ENCODE data around the gene PHF21A. TPM values are rescaled to one million over a fixed set of nuclear protein-coding genes. Genes with fewer than 3 reads are reported as not detected.

The PHF21A gene
- total and polyA plus RNA-seq, 2 donors (not counting 3 experiments of a cell fraction or from before 2014, with no cell fraction given) = 14.1 to 30.5 TPM

DNA sequence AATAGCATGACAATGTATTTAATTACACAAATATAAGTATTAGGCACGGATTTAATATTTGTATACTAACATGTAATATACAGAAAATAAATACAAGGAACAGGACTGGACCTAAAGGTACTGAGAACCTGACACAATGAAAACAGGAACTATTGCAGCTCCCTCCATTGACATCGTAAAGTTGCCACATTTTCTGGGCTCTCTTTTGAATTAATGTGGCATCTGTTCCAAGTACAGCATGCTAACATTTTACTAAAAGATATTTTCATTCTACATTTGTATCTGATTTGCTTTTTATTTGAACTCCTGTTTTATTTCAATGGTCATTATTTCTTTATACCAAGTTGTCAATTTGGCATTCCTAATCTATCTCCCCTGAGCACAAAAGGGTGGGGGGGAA is 15.3 kb downstream of the PHF21A start:
- no peaks in the 10 kb centered on the region for H3K9me1 ChIP-seq (replicated peaks; ENCODE audit: control insufficient read depth, extremely low read depth, insufficient read depth, low read length)

More for the DNA sequence above, 15.3 kb downstream of the PHF21A start:
- Histone ChIP-seq H3K4me1 (ENCODE audit: control insufficient read depth, extremely low read depth, insufficient read depth, low read length) (peaks cover 5% of the 10 kb centered on the region), H4K20me1 (replicated peaks; ENCODE audit: control insufficient read depth, extremely low read depth, insufficient read depth, low read length) (no peaks in the 10 kb centered on the region), H3K9me3 (replicated peaks; ENCODE audit: control insufficient read depth, insufficient read depth, low read length) (no peaks in the 10 kb centered on the region), H2AFZ (ENCODE audit: low read depth, low read length) (no peak overlapping the region), H3K27me3 (ENCODE audit: control insufficient read depth in 2 of 2, insufficient read depth in 2 of 2, low read length in 2 of 2) (no peaks in the 10 kb centered on the region), H3K9ac (replicated peaks; ENCODE audit: extremely low read depth, insufficient read depth, low read length) (no peak overlapping the region), H3K27ac (ENCODE audit: insufficient read depth, low read depth, low read length) (no peak overlapping the region), H3K79me2 (ENCODE audit: control insufficient read depth, insufficient read depth, low read length) (no peaks in the 10 kb centered on the region), H3K36me3 (ENCODE audit: control insufficient read depth in 2 of 2, extremely low read depth in 1 of 2, insufficient read depth in 2 of 2, low read length in 2 of 2) (no peaks in the 10 kb centered on the region), H3K4me2 (ENCODE audit: insufficient read depth, low read length) (no peak overlapping the region), H3K4me3 (replicated peaks in 1 of 3; ENCODE audit: insufficient read depth in 1 of 3, low read depth in 1 of 3, low read length in 3 of 3) (no peak overlapping the region)
- ChIA-PET CTCF (no interaction called here), POLR2A (no interaction called here)
- dilution Hi-C loops (cut with MboI; ENCODE audit: extremely low pct_ligation_motif_present, low sequenced_read_pairs) (no loop called here), intact Hi-C loops (cut with micrococcal nuclease) (no loop called here)
- BruUV-seq (replicated peaks) = no TSS peak
- TF ChIP-seq, protein P1, sequence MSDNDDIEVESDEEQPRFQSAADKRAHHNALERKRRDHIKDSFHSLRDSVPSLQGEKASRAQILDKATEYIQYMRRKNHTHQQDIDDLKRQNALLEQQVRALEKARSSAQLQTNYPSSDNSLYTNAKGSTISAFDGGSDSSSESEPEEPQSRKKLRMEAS (IDR thresholded peaks at IDR 0.05; ENCODE audit: insufficient read depth, insufficient read length) = no peak
- TF ChIP-seq FOS (IDR thresholded peaks at IDR 0.05; ENCODE audit: borderline replicate concordance, insufficient read depth, low read length) (no peak), JUN (IDR thresholded peaks at IDR 0.05; ENCODE audit: borderline replicate concordance, insufficient read depth, insufficient read length, low read depth) (no peak), MYC (IDR thresholded peaks at IDR 0.05; ENCODE audit: low read depth, low read length) (no peak), POLR2A (IDR thresholded peaks at IDR 0.05; ENCODE audit: low read depth, low read length) (no peak), POLR2AphosphoS5 (IDR thresholded peaks at IDR 0.05; ENCODE audit: insufficient read depth, low read depth, low read length) (no peak), EZH2 (IDR thresholded peaks at IDR 0.05; ENCODE audit: borderline replicate concordance, low read depth, low read length, severe bottlenecking) (no peak)
- TF ChIP-seq, protein P2, sequence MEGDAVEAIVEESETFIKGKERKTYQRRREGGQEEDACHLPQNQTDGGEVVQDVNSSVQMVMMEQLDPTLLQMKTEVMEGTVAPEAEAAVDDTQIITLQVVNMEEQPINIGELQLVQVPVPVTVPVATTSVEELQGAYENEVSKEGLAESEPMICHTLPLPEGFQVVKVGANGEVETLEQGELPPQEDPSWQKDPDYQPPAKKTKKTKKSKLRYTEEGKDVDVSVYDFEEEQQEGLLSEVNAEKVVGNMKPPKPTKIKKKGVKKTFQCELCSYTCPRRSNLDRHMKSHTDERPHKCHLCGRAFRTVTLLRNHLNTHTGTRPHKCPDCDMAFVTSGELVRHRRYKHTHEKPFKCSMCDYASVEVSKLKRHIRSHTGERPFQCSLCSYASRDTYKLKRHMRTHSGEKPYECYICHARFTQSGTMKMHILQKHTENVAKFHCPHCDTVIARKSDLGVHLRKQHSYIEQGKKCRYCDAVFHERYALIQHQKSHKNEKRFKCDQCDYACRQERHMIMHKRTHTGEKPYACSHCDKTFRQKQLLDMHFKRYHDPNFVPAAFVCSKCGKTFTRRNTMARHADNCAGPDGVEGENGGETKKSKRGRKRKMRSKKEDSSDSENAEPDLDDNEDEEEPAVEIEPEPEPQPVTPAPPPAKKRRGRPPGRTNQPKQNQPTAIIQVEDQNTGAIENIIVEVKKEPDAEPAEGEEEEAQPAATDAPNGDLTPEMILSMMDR (IDR thresholded peaks at IDR 0.05; ENCODE audit: extremely low read depth in 1 of 2, insufficient read depth in 1 of 2, low read depth in 1 of 2, low read length in 2 of 2) = no peak
- FAIRE-seq (no peak), DNase-seq (ENCODE audit: low read depth, low spot score) (no peak)

Measured in endothelial cell of umbilical vein (primary cell).